Muscle of arm (tissue), 12 donors: ENCODE data around the gene SLC25A41. TPM values are rescaled to one million over a fixed set of nuclear protein-coding genes. Genes with fewer than 3 reads are reported as not detected.

Source experiments
- polyA plus RNA-seq, 12 donors: library from polyadenylated mRNA; unstranded; fragments of 120-200 nt; gene quantifications; one replicate each; pipeline ENCODE4 v1.2.1, GENCODE V29; 2013; ENCODE audit not compliant: insufficient read length in 12 of 12

Gene SLC25A41
- polyA plus RNA-seq, 12 donors, result 0.24 to 1.7 (median 0.48) TPM; not detected in 3

Other genes starting within 250 kb of the SLC25A41 start
- 10 to 100 TPM in 11 of 12 donors, not detected in 1; 29.1 to 63.6 (median 38.2) TPM for gene MLLT1, start 153.8 kb downstream of the SLC25A41 start, polyA plus RNA-seq
- under 1 TPM in 6 of 12 donors, not detected in 6; 0.11 to 0.30 (median 0.15) TPM for gene ACER1, start 100.2 kb downstream of the SLC25A41 start, polyA plus RNA-seq
- gene CLPP, start 72.2 kb downstream of the SLC25A41 start, polyA plus RNA-seq, result 10 to 100 TPM in 11 of 12 donors, not detected in 1; 39.5 to 85.3 (median 53.2) TPM
- gene ALKBH7, start 61.0 kb downstream of the SLC25A41 start, polyA plus RNA-seq, result 100 to 1,000 TPM in 2 of 12 donors, 10 to 100 TPM in 9, not detected in 1; 35.2 to 126 (median 63.2) TPM
- gene PSPN, start 57.8 kb downstream of the SLC25A41 start, polyA plus RNA-seq, result 1 to 10 TPM in 5 of 12 donors, under 1 TPM in 5, not detected in 2; 0.58 to 1.2 (median 0.94) TPM
- 10 to 100 TPM in 11 of 12 donors, not detected in 1; 42.7 to 96.6 (median 51.0) TPM for gene GTF2F1, start 40.6 kb downstream of the SLC25A41 start, polyA plus RNA-seq
- 100 to 1,000 TPM in 11 of 12 donors, not detected in 1; 143 to 261 (median 177) TPM for gene KHSRP, start 9.0 kb downstream of the SLC25A41 start, polyA plus RNA-seq
- gene SLC25A23, start 26.0 kb upstream of the SLC25A41 start, polyA plus RNA-seq, result 10 to 100 TPM in 11 of 12 donors, not detected in 1; 25.5 to 44.6 (median 31.5) TPM
- gene CRB3, start 30.5 kb upstream of the SLC25A41 start, polyA plus RNA-seq, result 10 to 100 TPM in 1 of 12 donors, 1 to 10 TPM in 2, under 1 TPM in 4, not detected in 5; 0.17 to 18.2 (median 0.55) TPM
- 1 to 10 TPM in 4 of 12 donors, under 1 TPM in 6, not detected in 2; 0.50 to 9.1 (median 0.61) TPM for gene DENND1C, start 48.0 kb upstream of the SLC25A41 start, polyA plus RNA-seq
- 1 to 10 TPM in 3 of 12 donors, under 1 TPM in 8, not detected in 1; 0.19 to 9.9 (median 0.62) TPM for gene TUBB4A, start 68.5 kb upstream of the SLC25A41 start, polyA plus RNA-seq
- 1 to 10 TPM in 5 of 12 donors, under 1 TPM in 5, not detected in 2; 0.22 to 2.0 (median 1.0) TPM for gene TNFSF9, start 97.3 kb upstream of the SLC25A41 start, polyA plus RNA-seq
- 1 to 10 TPM in 4 of 12 donors, under 1 TPM in 5, not detected in 3; 0.34 to 2.1 (median 0.85) TPM for gene CD70, start 157.4 kb upstream of the SLC25A41 start, polyA plus RNA-seq
- gene TNFSF14, start 236.4 kb upstream of the SLC25A41 start, polyA plus RNA-seq, result under 1 TPM in 8 of 12 donors, not detected in 4; 0.05 to 0.66 (median 0.08) TPM